HEK293 (cell line): ENCODE data around the gene SGMS1.

ENCODE experiments used
- CTCF ChIP-seq: fragments of 450-650 bp; formaldehyde crosslinking; IDR thresholded peaks from 2 replicates; pipeline ENCODE4 v1.5.1; 2016; ENCODE audit warnings: missing biosample characterization, missing genetic modification characterization
- KLF17 ChIP-seq: fragments of 450-650 bp; formaldehyde crosslinking; IDR thresholded peaks from 2 replicates; pipeline ENCODE4 v1.5.1; 2016; ENCODE audit warnings: missing biosample characterization, missing genetic modification characterization
- PBX3 ChIP-seq: sonication (generic); formaldehyde crosslinking; IDR thresholded peaks from 2 replicates; pipeline ENCODE4 v1.8.1; 2022; ENCODE audit warnings: mild to moderate bottlenecking, moderate library complexity, missing genetic modification reagents
- PRDM10 ChIP-seq: fragments of 450-650 bp; formaldehyde crosslinking; IDR thresholded peaks from 2 replicates; pipeline ENCODE4 v1.5.1; 2016; ENCODE audit warnings: missing biosample characterization, missing genetic modification characterization
- SCRT1 ChIP-seq: fragments of 450-650 bp; formaldehyde crosslinking; IDR thresholded peaks from 2 replicates; pipeline ENCODE4 v1.5.1; 2016; ENCODE audit warnings: missing biosample characterization, missing genetic modification characterization, borderline replicate concordance
- ZBTB8A ChIP-seq: fragments of 450-650 bp; formaldehyde crosslinking; IDR thresholded peaks from 2 replicates; pipeline ENCODE4 v1.5.1; 2016; ENCODE audit warnings: missing biosample characterization, missing genetic modification characterization
- ZFP41 ChIP-seq: fragments of 450-650 bp; formaldehyde crosslinking; IDR thresholded peaks from 2 replicates; pipeline ENCODE4 v1.5.1; 2016; ENCODE audit warnings: missing biosample characterization, missing genetic modification characterization, borderline replicate concordance
- ZNF23 ChIP-seq: fragments of 450-650 bp; formaldehyde crosslinking; IDR thresholded peaks from 2 replicates; pipeline ENCODE4 v1.5.1; 2016; ENCODE audit warnings: missing biosample characterization, missing genetic modification characterization, borderline replicate concordance
- ZNF274 ChIP-seq, 2 experiments: fragments of 200-500 bp in 1 of 2; fragments of 450-650 bp in 1 of 2; sonication (Bioruptor generic) in 1 of 2; formaldehyde crosslinking in 1 of 2; IDR thresholded peaks; 2 replicates each; pipeline versions ENCODE4 v1.5.1 to v1.6.1; 2014 to 2016; ENCODE audit warnings: borderline replicate concordance in 1 of 2, inconsistent platforms in 1 of 2, low read length in 1 of 2, missing biosample characterization in 1 of 2, missing genetic modification characterization in 1 of 2
- ZNF426 ChIP-seq: fragments of 450-650 bp; formaldehyde crosslinking; IDR thresholded peaks from 2 replicates; pipeline ENCODE4 v1.5.1; 2017; ENCODE audit warnings: missing biosample characterization, missing genetic modification characterization, mild to moderate bottlenecking, inconsistent platforms, moderate library complexity
- ZNF571 ChIP-seq: fragments of 450-650 bp; formaldehyde crosslinking; IDR thresholded peaks from 2 replicates; pipeline ENCODE4 v1.5.0; 2017; ENCODE audit warnings: missing biosample characterization, missing genetic modification characterization
- ZNF624 ChIP-seq: fragments of 450-650 bp; formaldehyde crosslinking; IDR thresholded peaks from 2 replicates; pipeline ENCODE4 v1.5.1; 2017; ENCODE audit warnings: missing biosample characterization, missing genetic modification characterization
- ZNF664 ChIP-seq: fragments of 450-650 bp; formaldehyde crosslinking; IDR thresholded peaks from 2 replicates; pipeline ENCODE4 v1.5.1; 2016; ENCODE audit warnings: missing biosample characterization, missing genetic modification characterization

GRCh38 chr10:50260791-50261281 is 362.9 kb downstream of the SGMS1 start:
- TF ChIP-seq ZNF571 (tag by site-specific recombination) = no peak
- no peak for TF ChIP-seq ZNF624 (tag by site-specific recombination)
- no peak for TF ChIP-seq ZNF426
- no peak for TF ChIP-seq CTCF
- TF ChIP-seq SCRT1 (tag by site-specific recombination) = no peak
- TF ChIP-seq ZNF23 = no peak
- TF ChIP-seq ZFP41 (tag by site-specific recombination) = no peak
- no peak for TF ChIP-seq ZNF664
- TF ChIP-seq KLF17 (tag by site-specific recombination) = no peak
- no peak for TF ChIP-seq PRDM10 (tag by site-specific recombination)
- TF ChIP-seq ZNF274 (IDR thresholded peaks at IDR 0.05; ENCODE audit: low read length) = no peak
- no peak for TF ChIP-seq ZNF274 (tag by site-specific recombination; IDR thresholded peaks at IDR 0.05; ENCODE audit: borderline replicate concordance)
- TF ChIP-seq ZBTB8A = no peak
- TF ChIP-seq PBX3 (CRISPR knock-in tag) = no peak
